GM12872 (cell line): ENCODE results near the gene TDRD5.

ENCODE experiments used
- CTCF ChIP-seq: IDR thresholded peaks from 3 replicates; pipeline ENCODE4 v1.5.1; 2011; ENCODE audit warnings: low read depth, mild to moderate bottlenecking, low read length, moderate library complexity; ENCODE audit not compliant: insufficient read depth

TDRD5 gene, protein sequence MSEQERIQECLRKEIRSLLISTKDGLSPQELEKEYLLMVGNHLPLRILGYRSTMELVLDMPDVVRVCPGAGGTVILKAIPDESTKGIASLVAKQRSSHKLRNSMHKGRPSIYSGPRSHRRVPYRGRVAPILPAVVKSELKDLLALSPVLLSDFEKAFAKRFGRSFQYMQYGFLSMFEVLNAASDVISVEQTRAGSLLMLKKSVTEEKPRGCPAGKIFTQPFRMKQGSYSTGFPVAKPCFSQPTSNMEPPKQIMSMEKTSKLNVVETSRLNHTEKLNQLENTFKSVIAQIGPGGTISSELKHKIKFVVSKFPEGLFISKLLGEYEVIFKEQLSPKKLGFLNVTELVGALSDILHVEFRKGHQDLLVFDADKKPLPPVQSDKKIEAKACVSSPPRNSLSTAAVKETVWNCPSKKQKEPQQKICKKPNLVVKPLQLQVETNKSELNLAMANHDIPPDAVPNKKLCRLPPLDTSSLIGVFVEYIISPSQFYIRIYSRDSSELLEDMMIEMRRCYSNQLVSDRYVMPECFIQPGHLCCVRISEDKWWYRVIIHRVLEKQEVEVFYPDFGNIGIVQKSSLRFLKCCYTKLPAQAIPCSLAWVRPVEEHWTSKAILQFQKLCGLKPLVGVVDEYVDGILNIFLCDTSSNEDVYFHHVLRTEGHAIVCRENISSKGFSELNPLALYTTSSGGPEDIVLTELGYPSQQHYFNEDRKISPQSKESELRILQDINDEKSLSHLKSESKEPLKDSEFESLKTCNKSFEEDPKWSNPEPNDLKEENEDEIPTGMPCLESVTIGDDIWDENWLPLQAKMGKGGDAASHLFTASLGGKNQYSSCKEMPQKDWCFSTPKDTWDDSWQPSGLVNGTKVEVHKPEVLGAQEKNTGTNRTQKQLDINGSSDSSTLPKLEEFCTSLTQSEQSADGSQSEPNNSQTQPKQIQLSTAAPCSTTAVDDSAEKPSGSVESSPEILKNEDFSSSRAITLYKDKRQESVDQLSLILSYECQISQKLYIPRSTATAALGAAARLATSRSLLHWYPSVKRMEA

DNA sequence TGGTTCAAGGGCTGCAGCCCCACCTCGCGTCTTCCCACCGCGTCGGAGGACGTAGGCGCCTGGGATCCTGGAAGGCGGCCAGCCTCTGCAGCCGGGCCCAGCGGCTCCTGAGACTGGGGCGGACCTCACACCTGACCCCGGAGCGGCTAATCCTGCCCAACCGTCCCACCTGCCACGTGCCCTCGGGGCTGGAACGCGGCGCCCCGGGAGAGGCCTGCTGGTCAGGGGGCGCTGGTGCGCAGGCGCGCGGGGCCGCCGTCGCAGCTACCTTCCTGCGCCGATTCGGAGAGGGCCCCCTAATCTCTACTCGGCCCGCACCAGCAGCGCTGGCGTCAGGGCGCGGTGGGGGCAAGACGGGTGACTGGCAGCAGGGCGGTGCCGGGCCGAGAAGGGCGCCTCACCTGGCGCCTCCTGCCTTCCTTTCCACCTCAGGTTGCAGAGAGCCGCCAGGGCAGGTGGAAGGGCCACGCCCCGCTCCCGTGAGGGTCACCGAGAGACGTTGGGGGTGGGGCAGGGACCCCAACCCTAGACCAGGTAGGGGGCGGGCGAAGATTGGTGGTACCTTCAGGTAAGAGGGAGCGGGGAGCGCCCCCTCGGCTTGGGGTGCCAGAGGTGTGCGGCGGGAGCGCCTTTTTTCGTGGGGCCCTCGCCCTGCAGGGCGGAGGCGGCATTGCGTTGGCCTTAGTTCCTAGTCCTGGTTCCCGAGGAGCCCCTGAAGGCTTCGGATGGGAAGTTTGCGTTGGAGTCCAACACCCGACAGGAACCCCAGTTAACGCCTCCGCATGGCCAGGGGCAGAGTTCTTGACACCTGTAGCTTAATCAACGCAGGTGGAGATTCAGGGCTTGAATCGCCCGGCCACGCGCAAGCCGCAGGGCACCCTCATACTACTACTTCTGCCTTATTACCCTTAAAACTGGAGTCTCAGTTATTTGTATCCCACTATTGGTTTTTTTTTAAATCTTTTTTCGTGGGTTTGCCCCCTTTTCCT is at the start of gene TDRD5:
TDRD5 (plus strand) TSS at position 241 of the 989 bp plus-strand sequence. CDS start 784 bp downstream, outside the sequence.
- TF ChIP-seq CTCF = no peak

DNA sequence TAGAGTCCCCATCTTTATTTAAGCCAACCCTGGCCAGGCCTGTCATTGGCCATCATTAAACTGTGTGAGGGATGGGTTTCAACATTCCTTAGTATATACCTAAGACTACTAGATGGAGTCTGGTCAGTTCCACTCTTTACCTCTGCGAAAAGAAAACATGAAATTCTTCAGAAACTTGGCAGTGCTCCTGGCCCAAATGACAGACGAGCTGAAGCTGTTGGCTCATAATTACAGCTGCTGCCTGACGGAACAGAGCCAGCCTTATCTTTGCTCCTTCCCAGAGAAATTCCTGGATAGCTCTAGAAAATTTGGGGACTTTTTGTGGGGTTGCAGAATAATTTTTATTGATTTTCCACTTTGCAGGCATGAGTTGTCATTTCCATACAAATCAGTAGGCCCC is 46.3 kb upstream of the TDRD5 start:
- TF ChIP-seq CTCF = no peak

- no peak for TF ChIP-seq CTCF
Measured at GRCh38 chr1:179547021-179547535, 44.6 kb upstream of the TDRD5 start.

DNA sequence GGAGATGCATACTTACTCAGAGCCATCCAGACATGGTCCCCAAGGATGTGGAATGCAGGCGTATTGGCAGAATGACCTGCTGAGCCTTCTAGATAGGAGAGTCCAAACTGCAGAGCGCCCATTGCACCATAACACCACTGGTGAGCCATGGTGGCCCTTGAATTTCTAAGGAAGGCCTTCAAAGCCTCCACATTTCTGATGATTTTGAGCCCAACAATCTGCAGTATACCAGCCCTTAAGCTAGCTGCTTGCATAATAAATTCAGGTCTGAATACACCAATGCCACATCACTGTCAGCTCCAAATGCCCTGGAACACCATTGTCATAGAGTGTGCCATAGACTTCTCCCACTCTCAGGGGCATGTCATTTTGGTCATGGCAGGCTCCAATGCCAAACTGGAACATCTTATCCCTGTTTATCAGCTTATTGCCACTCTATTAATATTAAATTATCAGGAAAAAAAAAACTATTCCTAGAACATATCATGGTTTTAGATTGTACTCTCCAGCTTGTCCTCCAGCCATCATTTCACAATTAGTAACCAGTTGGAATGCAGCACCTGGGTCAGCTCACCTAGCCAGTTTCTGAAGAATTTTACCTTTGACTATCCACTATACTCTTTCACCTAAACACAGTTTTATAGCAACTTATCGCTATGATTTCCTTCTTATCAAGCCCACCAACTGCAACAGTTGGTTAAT is 42.8 kb upstream of the TDRD5 start:
- TF ChIP-seq CTCF = no peak

- no peak for TF ChIP-seq CTCF
Measured at GRCh38 chr1:179549368-179549700, 42.3 kb upstream of the TDRD5 start.
